Measurements from ENCODE around the gene EEF2.
"Not testable (repeated sequence)": the region's sequence is repeated elsewhere in the genome, so short reads cannot be mapped to it uniquely, and the experiment has no call there.

EEF2 gene

DNA sequence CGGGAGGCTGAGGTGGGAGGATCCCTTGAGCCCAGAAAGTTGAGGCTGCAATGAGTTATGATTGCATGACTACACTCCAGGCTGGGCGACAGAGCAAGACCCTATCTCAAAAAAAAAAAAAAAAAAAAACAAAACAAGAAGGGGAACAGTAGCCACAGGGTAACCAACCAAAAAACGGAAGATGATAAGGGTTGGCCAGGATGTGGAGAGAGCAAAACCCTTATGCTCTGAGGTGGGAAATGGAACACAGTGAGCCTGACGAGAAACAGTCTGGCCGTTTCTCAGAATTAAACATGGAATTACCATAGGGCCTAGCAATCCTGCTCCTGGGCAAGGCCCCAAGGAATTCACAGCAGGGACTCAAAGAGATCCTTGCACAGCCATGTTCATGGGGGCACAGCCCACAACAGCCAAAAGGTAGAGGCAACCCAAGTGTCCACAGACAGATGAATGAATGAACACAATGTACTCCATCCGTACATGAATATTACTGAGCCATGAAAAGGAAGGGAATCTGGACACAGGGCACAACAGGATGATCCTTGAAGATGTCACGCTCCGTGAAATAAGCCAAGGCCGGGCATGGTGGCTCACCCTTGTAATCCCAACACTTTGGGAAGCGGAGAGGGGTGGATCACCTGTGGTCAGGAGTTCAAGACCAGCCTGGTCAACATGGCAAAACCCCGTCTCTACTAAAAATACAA, 41.1 kb downstream of the EEF2 start:
- no peak for DNase-seq

GRCh38 chr19:3942790-3943409, 42.4 kb downstream of the EEF2 start:
- DNase-seq, result no peak

DNA sequence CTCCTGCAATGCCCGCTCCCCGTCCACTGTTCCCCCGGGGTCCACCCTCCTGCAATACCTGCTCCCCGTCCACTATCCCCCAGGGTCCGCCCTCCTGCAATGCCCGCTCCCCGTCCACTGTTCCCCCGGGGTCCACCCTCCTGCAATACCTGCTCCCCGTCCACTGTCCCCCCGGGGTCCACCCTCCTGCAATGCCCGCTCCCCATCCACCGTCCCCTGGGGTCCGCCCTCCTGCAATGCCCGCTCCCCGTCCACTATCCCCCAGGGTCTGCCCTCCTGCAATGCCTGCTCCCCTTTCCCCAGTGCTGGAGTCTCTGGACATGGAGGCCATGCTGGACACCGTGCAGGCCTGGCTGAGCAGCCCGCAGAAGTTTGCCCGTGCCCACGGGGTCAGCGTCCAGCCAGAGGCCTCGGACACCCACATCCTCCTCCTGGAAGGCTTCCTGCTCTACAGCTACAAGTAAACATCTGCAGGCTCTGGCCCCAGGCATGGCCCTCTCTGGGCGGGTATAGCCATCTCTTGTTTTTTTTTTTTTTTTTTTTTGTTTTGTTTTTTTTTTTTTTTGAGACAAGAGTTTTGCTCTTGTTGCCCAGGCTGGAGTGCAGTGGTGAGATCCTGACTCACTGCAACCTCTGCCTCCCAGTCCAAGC, 46.8 kb downstream of the EEF2 start:
- DNase-seq, result not testable (repeated sequence)

DNA sequence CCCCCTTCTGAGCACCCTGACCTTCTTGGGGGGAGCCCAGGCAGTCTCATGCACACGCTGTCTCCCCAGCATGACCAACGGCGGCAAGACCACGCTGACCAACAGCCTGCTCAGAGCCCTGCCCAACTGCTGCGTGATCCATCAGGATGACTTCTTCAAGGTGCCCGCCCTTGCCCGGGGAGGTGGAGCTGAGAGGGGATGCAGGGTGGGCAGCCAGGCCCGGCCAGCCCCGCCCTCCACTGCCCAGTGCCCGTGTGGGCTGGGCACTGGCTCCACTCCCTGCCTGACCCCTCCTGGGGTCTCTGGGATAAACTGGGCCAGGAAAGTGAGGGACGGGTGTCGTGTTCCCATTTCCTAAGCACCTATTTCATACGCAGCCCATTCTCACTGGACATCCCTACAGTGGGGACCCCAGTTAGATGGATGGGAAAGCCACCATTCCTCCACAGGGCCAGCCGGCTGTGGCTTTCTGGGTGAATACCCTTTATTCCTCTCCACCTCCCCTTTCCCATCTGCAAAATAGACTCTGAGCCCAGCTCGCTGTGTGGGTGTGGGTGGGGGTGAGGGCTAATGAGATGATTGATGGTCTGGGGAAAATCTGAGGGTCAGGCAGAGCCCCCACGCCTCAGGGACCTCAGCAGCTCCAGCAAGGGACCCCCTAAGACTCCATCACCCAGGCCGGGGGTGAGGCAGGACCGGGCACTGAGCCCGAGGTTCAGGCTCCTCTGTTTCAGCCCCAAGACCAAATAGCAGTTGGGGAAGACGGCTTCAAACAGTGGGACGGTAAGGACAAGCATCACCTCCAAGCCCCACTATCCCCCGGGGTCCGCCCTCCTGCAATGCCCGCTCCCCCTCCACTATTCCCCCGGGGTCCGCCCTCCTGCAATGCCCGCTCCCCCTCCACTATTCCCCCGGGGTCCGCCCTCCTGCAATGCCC, 48.5 kb downstream of the EEF2 start:
- no peak for DNase-seq

DNA sequence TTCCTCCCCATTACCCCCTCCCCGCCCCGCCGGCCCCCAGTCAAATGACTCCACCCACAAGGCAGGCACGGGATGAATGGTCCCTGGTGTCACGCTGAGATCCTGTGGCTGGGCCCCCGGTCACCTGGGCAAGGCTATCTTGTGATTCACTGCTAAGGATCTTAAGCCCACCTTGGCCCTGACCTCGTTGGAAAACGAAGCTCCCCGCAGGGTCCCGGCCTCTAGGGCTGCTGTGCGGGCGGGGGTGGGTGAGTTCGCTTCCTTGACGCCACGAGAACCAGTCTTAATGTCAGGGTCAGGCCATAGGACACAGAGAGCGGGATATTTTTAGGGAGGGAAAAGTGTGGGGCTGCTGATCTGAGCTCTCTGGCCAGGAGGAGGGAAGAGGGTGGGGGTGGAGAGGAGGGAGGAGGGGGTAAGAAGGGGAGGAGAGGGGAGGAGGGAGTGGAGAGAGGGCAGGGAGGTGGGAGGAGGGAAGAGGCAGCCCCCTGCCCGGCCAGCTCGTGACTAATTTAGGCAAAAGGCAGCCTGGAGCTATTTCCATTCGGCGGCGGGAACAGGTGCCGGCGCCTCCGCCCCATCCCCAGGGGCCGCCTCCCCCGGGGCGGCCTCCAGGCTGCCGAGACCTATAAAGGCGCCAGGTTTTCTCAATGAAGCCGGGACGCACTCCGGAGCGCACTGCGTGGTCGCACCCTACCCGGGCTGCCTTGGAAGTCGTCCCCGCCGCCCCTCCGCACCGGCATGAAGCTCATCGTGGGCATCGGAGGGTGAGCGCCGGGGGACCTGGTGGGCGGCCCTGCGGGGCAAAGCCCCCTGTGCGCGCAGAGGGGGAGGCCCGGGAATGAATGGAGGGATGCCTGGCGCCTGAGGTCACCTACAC, 52.1 kb downstream of the EEF2 start, which contains the start of gene NMRK2:
NMRK2 (plus strand) TSS at position 139 of the 880 bp plus-strand sequence; CDS start at position 742, 603 bp downstream.
- DNase-seq, result no peak

GRCh38 chr19:3931041-3931440, 54.2 kb downstream of the EEF2 start:
- no peak for DNase-seq

All from CD4-positive, alpha-beta T cell treated with Interleukin-4 for 4 hours (primary cell).